Measurements from ENCODE around the gene ZFYVE28. TPM values are rescaled to one million over a fixed set of nuclear protein-coding genes. Genes with fewer than 3 reads are reported as not detected.

The ZFYVE28 gene
- total RNA-seq, 1 experiment from 2014 or later: 19.2 TPM

GRCh38 chr4:2338754-2339457 is 79.5 kb downstream of the ZFYVE28 start:
- H3K9me3 ChIP-seq (ENCODE audit: control insufficient read depth in 1 of 2, insufficient read depth in 1 of 2, low read depth in 1 of 2, low read length in 2 of 2): no peaks in the 10 kb centered on the region
- no peaks in the 10 kb centered on the region for H3K27me3 ChIP-seq (ENCODE audit: insufficient read depth, low read length)
- no TSS peak for BruUV-seq (replicated peaks)
- peaks cover 2 to 5% of the 10 kb centered on the region in 2 experiments for H3K4me1 ChIP-seq (ENCODE audit: control insufficient read depth in 1 of 2, insufficient read depth in 2 of 2, low read length in 2 of 2)
- TF ChIP-seq YY1 (IDR thresholded peaks at IDR 0.05; ENCODE audit: extremely low read depth, insufficient replicate concordance, low read depth, low read length) (no peak), CTCF (IDR thresholded peaks at IDR 0.05 in 2 of 3, conservative IDR thresholded peaks at IDR 0.05 in 1 of 3; ENCODE audit: borderline replicate concordance in 1 of 3, insufficient read depth in 1 of 3, low read depth in 2 of 3, low read length in 2 of 3) (no peak), ZBTB33 (IDR thresholded peaks at IDR 0.05; ENCODE audit: extremely low read depth, insufficient replicate concordance, low read length) (no peak), ZFX (IDR thresholded peaks at IDR 0.05) (no peak), CEBPB (IDR thresholded peaks at IDR 0.05; ENCODE audit: low read depth) (no peak), POLR2AphosphoS5 (IDR thresholded peaks at IDR 0.05; ENCODE audit: low read depth, low read length) (no peak), FOSL1 (IDR thresholded peaks at IDR 0.05; ENCODE audit: low read depth) (no peak), MAX (IDR thresholded peaks at IDR 0.05) (no peak), SRF (IDR thresholded peaks at IDR 0.05; ENCODE audit: low read depth) (no peak), ATF3 (IDR thresholded peaks at IDR 0.05) (no peak), SP1 (IDR thresholded peaks at IDR 0.05; ENCODE audit: low read depth) (no peak), RAD21 (IDR thresholded peaks at IDR 0.05; ENCODE audit: low read depth) (no peak), POLR2A (IDR thresholded peaks at IDR 0.05; ENCODE audit: borderline replicate concordance, extremely low read depth, insufficient read depth, insufficient read length) (no peak), ELF1 (IDR thresholded peaks at IDR 0.05; ENCODE audit: borderline replicate concordance, low read depth) (no peak), SIN3A (IDR thresholded peaks at IDR 0.05; ENCODE audit: low read depth) (no peak)
- no peaks in the 10 kb centered on the region for H3K79me2 ChIP-seq (ENCODE audit: insufficient read depth, low read length)
- no peaks in the 10 kb centered on the region for H3K36me3 ChIP-seq (ENCODE audit: control insufficient read depth in 1 of 2, insufficient read depth in 2 of 2, low read length in 2 of 2)
- no peak overlapping the region for H3K9ac ChIP-seq (ENCODE audit: low read length)
- H2AFZ ChIP-seq (ENCODE audit: low read depth, low read length, poor library complexity, severe bottlenecking): no peak overlapping the region
- ChIA-PET CTCF (no interaction called here), RAD21 (ENCODE audit: low non-redundant PET in 1 of 2, low total read pairs in 2 of 2, uncharacterized antibody in 2 of 2, unreplicated experiment in 2 of 2) (no interaction called here), POLR2A (no interaction called here)
- no peaks in the 10 kb centered on the region for H4K20me1 ChIP-seq (ENCODE audit: insufficient read depth)
- DNase-seq (ENCODE audit: low read depth, low spot score): no peak
- peak; percentile 47; the same call in 1 of the 2 replicates for ATAC-seq
- H3K4me3 ChIP-seq (replicated peaks in 1 of 2; ENCODE audit: low read depth in 1 of 2, low read length in 2 of 2): no peak overlapping the region
- H3K9me2 ChIP-seq (ENCODE audit: insufficient read depth): no peaks in the 10 kb centered on the region
- intact Hi-C loops (cut with micrococcal nuclease): no loop called here
- H3K4me2 ChIP-seq (ENCODE audit: low read length): no peak overlapping the region
- no peak overlapping the region for H3K27ac ChIP-seq (ENCODE audit: low read depth, low read length)

Data from HCT116 (cell line).